Right atrium auricular region (tissue), 2 donors: ENCODE results near the gene TMEM108. TPM values are rescaled to one million over a fixed set of nuclear protein-coding genes. Genes with fewer than 3 reads are reported as not detected.

Source experiments
- DNase-seq: peaks from one replicate; pipeline ENCODE4 v3.0.0-alpha.2; 2019; ENCODE audit warnings: low spot score
- H3K27ac ChIP-seq, 2 donors: fragments of 200-600 bp; sonication (generic); 1 replicate in 1 of 2; 2 replicates in 1 of 2; pipeline ENCODE4 v1.5.1; 2016 to 2019
- H3K27me3 ChIP-seq, 2 donors: fragments of 200-600 bp; sonication (generic); one replicate each; pipeline versions ENCODE4 v1.5.1 to v1.6.0; 2017 to 2019
- H3K36me3 ChIP-seq: fragments of 200-600 bp; sonication (generic); one replicate; pipeline ENCODE4 v1.5.1; 2016
- H3K4me1 ChIP-seq, 2 donors: fragments of 200-600 bp; sonication (generic); one replicate each; pipeline versions ENCODE4 v1.5.1 to v1.6.0; 2017 to 2019
- H3K4me3 ChIP-seq, 2 donors: fragments of 200-600 bp; sonication (generic); 1 replicate in 1 of 2; 2 replicates in 1 of 2; pipeline ENCODE4 v1.5.1; 2017 to 2019; ENCODE audit warnings: mild to moderate bottlenecking in 1 of 2, moderate library complexity in 1 of 2
- H3K9me3 ChIP-seq, 2 donors: fragments of 200-600 bp; sonication (generic); one replicate each; pipeline ENCODE4 v1.5.1; 2019
- CTCF ChIP-seq, 2 donors: fragments of 200-600 bp; sonication (generic); IDR thresholded peaks; one replicate each; pipeline ENCODE4 v1.5.1; 2019; ENCODE audit warnings: antibody characterized with exemption in 2 of 2
- total RNA-seq, 2 donors: library from RNA; depleted of rRNA; stranded (reverse); fragments of >200 nt; gene quantifications; one replicate each; pipeline ENCODE4 v1.1.0, GENCODE V29; 2016

Gene TMEM108
- total RNA-seq, 2 donors from 2014 or later, result 5.1 to 5.3 TPM

DNA sequence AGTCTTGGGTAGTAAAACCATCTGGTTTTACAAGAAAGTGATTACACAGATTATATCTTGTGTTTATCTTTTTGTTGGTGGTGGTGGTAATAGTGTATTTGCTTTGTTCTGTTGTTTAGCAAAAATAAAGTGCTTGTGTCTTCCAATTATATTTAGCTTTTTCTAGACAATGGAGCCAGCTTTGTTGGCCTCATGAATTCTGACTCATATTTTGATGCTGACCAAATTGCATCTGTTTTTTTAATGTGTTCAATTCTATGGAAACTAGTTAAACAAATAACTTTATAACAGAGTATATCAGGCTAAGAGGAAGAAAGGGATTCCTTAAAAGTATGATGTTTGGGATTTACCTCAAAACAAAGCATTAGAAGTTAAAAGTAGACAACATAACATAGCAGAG lies 292.3 kb downstream of the TMEM108 start:
- DNase-seq, result no peak
- Histone ChIP-seq H3K36me3 (no peaks in the 10 kb centered on the region), H3K4me3 (no peak overlapping the region), H3K27ac (no peak overlapping the region), H3K4me1 (peaks cover 0 to 7% of the 10 kb centered on the region in 2 donors), H3K9me3 (no peaks in the 10 kb centered on the region), H3K27me3 (no peaks in the 10 kb centered on the region)
- no peak for TF ChIP-seq CTCF (IDR thresholded peaks at IDR 0.05)

DNA sequence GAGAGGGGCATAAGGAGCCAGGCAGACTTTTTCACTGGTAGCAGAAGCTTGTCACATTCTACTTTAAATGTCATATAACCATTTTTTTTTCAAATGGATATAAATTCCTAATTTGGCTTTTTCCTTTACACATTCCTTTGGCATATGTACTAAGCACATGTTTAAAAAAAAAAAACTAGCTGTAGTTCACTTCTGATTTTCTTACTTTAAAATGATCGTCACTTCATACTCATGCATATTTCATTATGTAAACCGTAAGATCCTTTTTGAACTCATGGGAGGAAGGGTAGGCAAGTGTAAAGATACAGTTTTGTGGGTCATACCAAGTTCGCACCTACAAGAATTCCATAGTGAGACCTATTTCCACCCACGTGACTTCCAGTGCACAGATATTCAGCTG lies 316.5 kb downstream of the TMEM108 start:
- no peaks in the 10 kb centered on the region for H3K4me1 ChIP-seq
- TF ChIP-seq CTCF (IDR thresholded peaks at IDR 0.05), result no peak
- no peak for DNase-seq

GRCh38 chr3:133360476-133360875 lies 322.3 kb downstream of the TMEM108 start:
- no peak for DNase-seq
- no peak overlapping the region for H3K4me3 ChIP-seq
- H3K27me3 ChIP-seq, result no peaks in the 10 kb centered on the region
- H3K27ac ChIP-seq, result no peak overlapping the region
- no peaks in the 10 kb centered on the region for H3K4me1 ChIP-seq
- H3K36me3 ChIP-seq, result no peaks in the 10 kb centered on the region
- H3K9me3 ChIP-seq, result no peaks in the 10 kb centered on the region
- TF ChIP-seq CTCF (IDR thresholded peaks at IDR 0.05), result no peak

More for the DNA sequence above, 316.5 kb downstream of the TMEM108 start:
- no peaks in the 10 kb centered on the region for H3K36me3 ChIP-seq
- H3K9me3 ChIP-seq, result no peaks in the 10 kb centered on the region
- no peak overlapping the region for H3K27ac ChIP-seq
- no peak overlapping the region for H3K4me3 ChIP-seq
- H3K27me3 ChIP-seq, result no peaks in the 10 kb centered on the region

- Histone ChIP-seq H3K27ac (no peak overlapping the region), H3K4me3 (no peak overlapping the region), H3K36me3 (no peaks in the 10 kb centered on the region), H3K9me3 (no peaks in the 10 kb centered on the region), H3K4me1 (no peaks in the 10 kb centered on the region), H3K27me3 (no peaks in the 10 kb centered on the region)
- no peak for DNase-seq
- no peak for TF ChIP-seq CTCF (IDR thresholded peaks at IDR 0.05)
Observed at GRCh38 chr3:133361011-133361410, 322.8 kb downstream of the TMEM108 start.

DNA sequence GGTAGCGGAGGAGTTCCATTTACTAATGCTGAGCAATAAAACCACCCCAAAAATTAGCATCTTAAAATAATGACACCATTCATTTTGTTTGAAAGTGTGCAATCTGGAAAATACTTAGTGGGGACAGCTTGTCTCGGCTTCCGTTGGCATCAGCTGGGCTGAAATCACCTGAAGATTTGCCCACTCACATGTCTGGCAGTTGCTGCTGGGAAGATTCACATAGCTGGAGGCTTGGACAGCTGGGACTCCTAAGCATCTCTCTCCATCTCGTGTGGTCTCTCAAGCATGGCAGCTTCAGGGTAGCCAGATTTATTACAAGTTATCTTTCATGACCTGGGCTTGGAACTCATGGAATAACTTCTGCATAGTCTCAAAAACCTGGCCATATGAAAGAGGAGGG lies 323.2 kb downstream of the TMEM108 start:
- no peaks in the 10 kb centered on the region for H3K9me3 ChIP-seq
- H3K4me3 ChIP-seq, result no peak overlapping the region
- no peaks in the 10 kb centered on the region for H3K4me1 ChIP-seq
- no peak overlapping the region for H3K27ac ChIP-seq
- no peaks in the 10 kb centered on the region for H3K27me3 ChIP-seq
- no peak for DNase-seq
- no peak for TF ChIP-seq CTCF (IDR thresholded peaks at IDR 0.05)
- H3K36me3 ChIP-seq, result no peaks in the 10 kb centered on the region

DNA sequence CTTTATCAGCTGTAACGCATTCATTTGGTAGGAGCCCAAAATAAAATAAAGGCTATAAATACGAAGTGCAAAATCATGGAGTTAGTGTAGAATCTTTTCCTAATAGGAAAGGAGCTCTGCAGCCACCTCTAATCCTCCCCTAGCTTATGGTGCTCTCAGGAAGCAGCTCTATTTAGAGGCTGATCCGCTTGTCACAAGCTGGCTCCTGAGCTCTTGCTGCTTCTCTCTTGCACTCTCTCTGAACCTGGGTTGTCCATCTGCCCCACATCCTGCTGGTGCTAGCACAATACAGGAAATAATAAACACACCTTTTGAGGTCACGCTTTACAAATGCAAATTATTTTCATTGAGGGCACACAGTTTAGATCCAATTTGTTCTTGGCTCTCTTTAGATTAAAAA lies 324.3 kb downstream of the TMEM108 start:
- no peaks in the 10 kb centered on the region for H3K27me3 ChIP-seq
- no peak overlapping the region for H3K27ac ChIP-seq
- H3K9me3 ChIP-seq, result no peaks in the 10 kb centered on the region
- H3K4me1 ChIP-seq, result no peaks in the 10 kb centered on the region
- no peak overlapping the region for H3K4me3 ChIP-seq
- no peak for TF ChIP-seq CTCF (IDR thresholded peaks at IDR 0.05)
- no peaks in the 10 kb centered on the region for H3K36me3 ChIP-seq
- DNase-seq, result no peak
